H1 (cell line): ENCODE measurements around the gene TSPAN9. TPM values are rescaled to one million over a fixed set of nuclear protein-coding genes. Genes with fewer than 3 reads are reported as not detected.

ENCODE experiments used
- JUN ChIP-seq: IDR thresholded peaks from 2 replicates; pipeline ENCODE4 v1.6.1; 2011; ENCODE audit warnings: low read depth, mild to moderate bottlenecking, improper control_type of control experiment, low read length
- TAF7 ChIP-seq: optimal IDR thresholded peaks from 2 replicates; pipeline ENCODE3; 2011; ENCODE audit warnings: low read depth, mild to moderate bottlenecking, inconsistent platforms, low read length, moderate library complexity, borderline replicate concordance
- polyA plus RNA-seq, 7 experiments: library from polyadenylated mRNA; depleted of rRNA in 3 of 7; stranded (reverse) in 5 of 7; unstranded in 2 of 7; fragments of >200 nt in 5 of 7; fragments of 200-250 nt in 2 of 7; gene quantifications; 1 replicate in 5 of 7; 2 replicates in 1 of 7; 4 replicates in 1 of 7; pipeline versions ENCODE4 v1.2.1 to v1.2.3, GENCODE V29; 2011 to 2013; ENCODE audit warnings: missing spikeins in 2 of 7, mixed read lengths in 2 of 7
- total RNA-seq: library from RNA; stranded (reverse); fragmentation: NEBNext Ultra II Directional; extraction: Animal tissue kit (Norgen Biotek cat#: 25700); gene quantifications from 2 replicates; pipeline ENCODE4 v1.2.1, GENCODE V29; 2021

TSPAN9 gene
- total and polyA plus RNA-seq, 2 of the 8 experiments (the other 6 are each of a cell fraction or from before 2014, with no cell fraction given): 11.5 to 29.1 TPM

- TF ChIP-seq TAF7 (no peak), JUN (no peak)
These were observed 22.0 kb upstream of the TSPAN9 start (continued) for GRCh38 chr12:3055026-3055703.
